SU-DHL-6 (cell line): Measurements from ENCODE around the gene CD247.

Source experiments
- H2AFZ ChIP-seq: fragments of 200-600 bp; sonication (generic); 2 replicates; pipeline ENCODE4 v1.6.1; 2014; ENCODE audit warnings: low read depth, mild to moderate bottlenecking, moderate library complexity, mixed read lengths, antibody characterized with exemption, low read length; ENCODE audit not compliant: severe bottlenecking
- H3F3A ChIP-seq: fragments of 200-600 bp; shearing (Covaris generic); 2 replicates; pipeline ENCODE4 v1.6.0; 2016; ENCODE audit warnings: antibody characterized with exemption, mild to moderate bottlenecking; ENCODE audit not compliant: insufficient read depth
- H3K27ac ChIP-seq: fragments of 200-600 bp; sonication (generic); 2 replicates; pipeline ENCODE4 v1.5.1; 2016; ENCODE audit warnings: low read depth, mild to moderate bottlenecking, low read length, moderate library complexity, mixed read lengths
- H3K27me3 ChIP-seq: fragments of 200-600 bp; sonication (generic), shearing (Covaris generic); 2 replicates; pipeline ENCODE4 v1.6.0; 2014; ENCODE audit warnings: mild to moderate bottlenecking, low read length
- H3K36me3 ChIP-seq: fragments of 200-600 bp; sonication (generic); 2 replicates; pipeline ENCODE4 v1.6.1; 2014; ENCODE audit warnings: mild to moderate bottlenecking, low read length, mixed read lengths
- H3K4me2 ChIP-seq: fragments of 300-600, 200-600 bp; shearing (Covaris generic), sonication (generic); 2 replicates; pipeline ENCODE4 v1.6.0; 2014; ENCODE audit warnings: low read length, low read depth, mild to moderate bottlenecking; ENCODE audit not compliant: poor library complexity, severe bottlenecking
- H3K4me3 ChIP-seq: fragments of 200-600 bp; sonication (generic); 2 replicates; pipeline ENCODE4 v1.5.1; 2014; ENCODE audit warnings: antibody characterized with exemption, low read length, mild to moderate bottlenecking, mixed read lengths; ENCODE audit not compliant: insufficient read depth, poor library complexity, severe bottlenecking
- H3K79me2 ChIP-seq: fragments of 200-600 bp; sonication (generic); 2 replicates; pipeline ENCODE4 v1.6.1; 2014; ENCODE audit warnings: mild to moderate bottlenecking, low read length, moderate library complexity; ENCODE audit not compliant: insufficient read depth
- H3K9ac ChIP-seq: fragments of 200-600 bp; sonication (generic); 2 replicates; pipeline ENCODE4 v1.7.0; 2014; ENCODE audit warnings: mild to moderate bottlenecking, low read length
- H3K9me2 ChIP-seq: fragments of 200-600 bp; sonication (generic); replicated peaks from 2 replicates; pipeline ENCODE4 v1.6.1; 2014; ENCODE audit warnings: low read length; ENCODE audit not compliant: insufficient read depth
- H3K9me3 ChIP-seq: fragments of 200-600 bp; sonication (generic); 2 replicates; pipeline ENCODE4 v1.6.1; 2014; ENCODE audit warnings: low read length, mixed read lengths; ENCODE audit not compliant: insufficient read depth
- H4K20me1 ChIP-seq: fragments of 200-600 bp; sonication (generic); 2 replicates; pipeline ENCODE4 v1.6.1; 2014; ENCODE audit warnings: low read depth, mild to moderate bottlenecking, antibody characterized with exemption, low read length, moderate library complexity, mixed read lengths
- EZH2phosphoT487 ChIP-seq: fragments of 200-600 bp; sonication (generic), shearing (Covaris generic); conservative IDR thresholded peaks from 2 replicates; pipeline ENCODE4 v1.6.1; 2018; ENCODE audit warnings: mild to moderate bottlenecking, antibody characterized with exemption, low read length, moderate library complexity, mixed read lengths
- TF ChIP-seq, protein P1 (sequence below): fragments of 200-600 bp; sonication (generic); IDR thresholded peaks from one replicate; pipeline ENCODE4 v1.5.1; 2017; ENCODE audit warnings: antibody characterized with exemption, mild to moderate bottlenecking, low read length, moderate library complexity; ENCODE audit not compliant: insufficient read depth, poor library complexity, severe bottlenecking

CD247 gene

DNA sequence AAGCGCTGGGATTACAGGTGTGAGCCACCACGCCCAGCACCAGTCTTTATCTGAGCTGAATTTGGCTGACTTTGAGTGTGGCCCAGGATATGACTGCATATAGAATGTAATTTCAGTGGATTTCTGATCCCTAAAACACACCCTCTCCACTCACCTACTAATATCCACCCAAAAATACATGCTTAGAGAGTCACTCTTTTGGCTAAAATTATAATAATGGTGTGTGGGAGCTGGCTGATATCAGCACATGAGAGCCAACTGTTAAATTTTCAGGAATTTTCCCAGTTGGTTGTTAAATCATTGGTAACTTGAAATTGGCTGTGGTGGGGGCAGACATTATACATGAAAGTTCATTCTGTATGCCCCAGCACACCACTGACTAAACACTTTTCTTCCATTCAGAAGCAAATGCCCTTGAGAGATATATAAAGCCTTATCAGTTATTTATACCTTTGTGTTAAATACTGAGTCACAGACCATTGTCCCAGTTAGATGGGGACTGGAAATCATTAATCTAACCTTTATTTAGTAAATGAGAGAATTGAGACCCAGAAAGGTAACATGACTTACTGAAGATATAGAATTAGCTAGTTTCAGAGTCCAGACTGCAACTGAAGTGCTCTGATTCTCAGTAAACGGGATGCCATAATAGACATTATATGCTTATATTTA, 9.9 kb upstream of the CD247 start:
- Histone ChIP-seq H3F3A (no peaks in the 10 kb centered on the region), H3K9me2 (no peaks in the 10 kb centered on the region), H2AFZ (no peak overlapping the region), H3K27ac (no peak overlapping the region), H3K9me3 (no peaks in the 10 kb centered on the region), H3K36me3 (no peaks in the 10 kb centered on the region), H4K20me1 (no peaks in the 10 kb centered on the region), H3K9ac (no peak overlapping the region), H3K27me3 (no peaks in the 10 kb centered on the region), H3K4me3 (no peak overlapping the region), H3K79me2 (no peaks in the 10 kb centered on the region), H3K4me2 (no peak overlapping the region)
- TF ChIP-seq EZH2phosphoT487, result no peak
- TF ChIP-seq, protein P1, sequence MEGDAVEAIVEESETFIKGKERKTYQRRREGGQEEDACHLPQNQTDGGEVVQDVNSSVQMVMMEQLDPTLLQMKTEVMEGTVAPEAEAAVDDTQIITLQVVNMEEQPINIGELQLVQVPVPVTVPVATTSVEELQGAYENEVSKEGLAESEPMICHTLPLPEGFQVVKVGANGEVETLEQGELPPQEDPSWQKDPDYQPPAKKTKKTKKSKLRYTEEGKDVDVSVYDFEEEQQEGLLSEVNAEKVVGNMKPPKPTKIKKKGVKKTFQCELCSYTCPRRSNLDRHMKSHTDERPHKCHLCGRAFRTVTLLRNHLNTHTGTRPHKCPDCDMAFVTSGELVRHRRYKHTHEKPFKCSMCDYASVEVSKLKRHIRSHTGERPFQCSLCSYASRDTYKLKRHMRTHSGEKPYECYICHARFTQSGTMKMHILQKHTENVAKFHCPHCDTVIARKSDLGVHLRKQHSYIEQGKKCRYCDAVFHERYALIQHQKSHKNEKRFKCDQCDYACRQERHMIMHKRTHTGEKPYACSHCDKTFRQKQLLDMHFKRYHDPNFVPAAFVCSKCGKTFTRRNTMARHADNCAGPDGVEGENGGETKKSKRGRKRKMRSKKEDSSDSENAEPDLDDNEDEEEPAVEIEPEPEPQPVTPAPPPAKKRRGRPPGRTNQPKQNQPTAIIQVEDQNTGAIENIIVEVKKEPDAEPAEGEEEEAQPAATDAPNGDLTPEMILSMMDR, result no peak

DNA sequence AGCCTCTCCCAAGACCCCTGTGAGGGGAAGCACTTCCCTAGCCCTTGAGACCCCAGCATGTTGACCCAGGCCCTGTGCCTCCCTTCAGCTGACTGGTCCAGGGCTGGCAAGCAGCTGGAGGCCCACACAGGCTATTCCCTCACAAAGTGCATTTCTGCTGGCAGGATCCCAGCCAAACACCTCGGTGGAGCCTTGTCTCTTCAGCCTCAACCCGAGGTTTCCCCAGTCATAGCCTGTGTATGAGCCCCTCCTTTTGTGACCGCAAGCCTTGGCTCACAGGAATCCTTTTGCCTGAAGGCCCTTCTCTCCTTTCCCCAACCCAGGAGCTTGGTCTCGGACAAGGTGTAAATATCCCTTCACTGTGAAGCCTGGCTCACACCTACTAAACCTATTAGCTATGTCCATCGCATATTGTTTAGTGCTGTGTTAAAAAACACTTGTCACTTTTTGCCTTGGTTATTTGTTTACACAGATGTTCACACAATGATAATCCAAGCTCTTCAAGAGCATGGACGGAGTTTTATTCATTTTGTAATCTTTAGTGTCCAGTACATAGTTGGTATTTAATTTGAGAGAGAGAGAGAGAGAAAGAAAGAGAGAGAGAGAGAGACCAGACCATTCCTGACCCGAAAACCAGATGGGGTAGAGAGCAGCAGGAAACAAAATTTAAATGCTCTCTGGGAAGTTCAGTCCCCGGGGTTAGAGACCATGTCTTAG, 8.5 kb upstream of the CD247 start:
- Histone ChIP-seq H3K9ac (no peak overlapping the region), H4K20me1 (no peaks in the 10 kb centered on the region), H3K27me3 (no peaks in the 10 kb centered on the region), H3K4me2 (no peak overlapping the region), H3K36me3 (no peaks in the 10 kb centered on the region), H3K27ac (no peak overlapping the region), H3K9me2 (no peaks in the 10 kb centered on the region), H3K4me3 (no peak overlapping the region), H3K79me2 (no peaks in the 10 kb centered on the region), H3K9me3 (no peaks in the 10 kb centered on the region), H3F3A (no peaks in the 10 kb centered on the region), H2AFZ (no peak overlapping the region)
- TF ChIP-seq, protein P1, result no peak
- no peak for TF ChIP-seq EZH2phosphoT487

- no peak overlapping the region for H3K4me3 ChIP-seq
- H3K27ac ChIP-seq, result no peak overlapping the region
- no peaks in the 10 kb centered on the region for H4K20me1 ChIP-seq
- no peaks in the 10 kb centered on the region for H3F3A ChIP-seq
- no peak overlapping the region for H2AFZ ChIP-seq
- H3K9me2 ChIP-seq, result no peaks in the 10 kb centered on the region
- no peaks in the 10 kb centered on the region for H3K9me3 ChIP-seq
- no peaks in the 10 kb centered on the region for H3K36me3 ChIP-seq
- H3K9ac ChIP-seq, result no peak overlapping the region
- no peaks in the 10 kb centered on the region for H3K27me3 ChIP-seq
- TF ChIP-seq, protein P1, result no peak
- no peak for TF ChIP-seq EZH2phosphoT487
- H3K4me2 ChIP-seq, result no peak overlapping the region
- no peaks in the 10 kb centered on the region for H3K79me2 ChIP-seq
Observed at GRCh38 chr1:167524651-167525050, 6.3 kb upstream of the CD247 start.
